ENCODE results near the gene GAP43.

GAP43 gene

DNA sequence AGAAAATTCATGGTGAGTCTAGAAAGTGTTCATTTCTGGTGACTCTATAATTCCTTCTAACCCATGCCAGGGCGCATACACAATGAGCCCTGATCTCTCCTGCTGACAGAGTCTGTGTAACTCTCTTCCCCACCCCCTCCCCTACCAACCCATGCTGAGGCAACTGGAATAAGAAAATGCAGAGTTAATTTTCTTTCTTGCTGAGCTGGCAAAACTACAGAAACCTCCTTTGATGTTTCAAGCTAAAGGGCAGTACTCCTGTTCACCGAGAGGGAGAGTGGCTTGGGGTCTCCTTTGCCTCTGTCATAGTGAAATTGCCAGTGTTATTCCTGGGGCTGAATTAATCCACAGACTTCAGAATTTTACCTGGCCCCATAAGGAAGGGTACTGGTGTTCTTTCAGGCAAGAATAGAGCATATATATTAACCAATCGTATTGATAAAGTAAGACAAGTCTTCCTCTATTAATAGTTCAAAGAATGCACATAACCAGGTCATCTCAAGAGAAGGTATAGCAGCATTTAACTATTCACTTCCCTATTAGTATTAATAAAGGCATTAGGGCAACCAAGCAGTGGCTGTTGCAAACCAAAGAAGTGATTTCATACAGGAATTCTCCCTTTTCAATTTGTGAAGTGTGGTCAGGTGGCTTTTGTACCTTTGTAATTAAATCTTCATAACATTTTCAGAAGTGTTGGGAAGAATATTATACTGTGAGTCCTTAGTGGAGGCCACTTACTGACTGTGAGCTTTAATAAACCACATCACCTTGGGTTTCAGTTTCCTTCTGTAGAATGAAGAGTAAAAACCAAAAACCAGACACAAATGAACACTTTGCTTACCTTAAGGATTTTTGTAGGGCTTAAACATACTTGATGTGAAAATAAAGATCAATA, 4.1 kb downstream of the GAP43 start:
- no peak for DNase-seq

DNA sequence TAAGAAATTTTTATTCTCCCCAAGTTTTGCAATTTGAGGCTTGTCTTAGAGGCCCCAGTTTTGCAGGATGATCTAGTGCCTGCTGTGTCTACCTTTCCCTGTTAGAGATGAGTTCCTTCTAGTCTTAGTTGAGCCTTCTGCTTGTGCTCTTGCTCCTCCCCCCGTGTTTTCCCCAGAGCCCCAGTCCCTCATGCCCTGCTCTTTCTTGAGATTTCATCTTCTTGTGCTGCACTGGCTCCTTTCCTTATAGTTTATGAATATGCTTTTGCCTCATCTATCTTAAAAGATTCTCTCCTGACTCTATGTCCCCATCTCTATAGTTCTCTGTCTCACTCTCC, 4.7 kb downstream of the GAP43 start:
- DNase-seq = no peak

DNA sequence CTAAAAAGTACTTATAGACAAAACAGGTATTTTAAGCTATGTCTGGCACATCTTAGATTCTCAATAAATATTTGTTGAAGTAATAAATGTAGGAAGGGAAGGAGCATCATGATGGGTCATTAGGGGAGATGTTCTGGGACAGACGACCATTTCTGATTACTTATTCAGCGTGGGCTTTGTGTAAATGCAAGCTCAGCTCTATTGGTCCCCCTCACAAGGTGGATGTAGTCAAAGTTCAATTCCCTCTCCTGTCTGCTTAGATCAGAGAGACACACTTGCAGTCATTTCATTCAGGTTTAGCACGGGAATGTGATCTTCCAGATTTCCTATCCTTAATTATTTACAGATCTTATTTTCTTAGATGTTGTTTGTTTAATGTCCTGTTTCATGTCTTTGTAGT, 7.5 kb downstream of the GAP43 start:
- no peak for DNase-seq

DNA sequence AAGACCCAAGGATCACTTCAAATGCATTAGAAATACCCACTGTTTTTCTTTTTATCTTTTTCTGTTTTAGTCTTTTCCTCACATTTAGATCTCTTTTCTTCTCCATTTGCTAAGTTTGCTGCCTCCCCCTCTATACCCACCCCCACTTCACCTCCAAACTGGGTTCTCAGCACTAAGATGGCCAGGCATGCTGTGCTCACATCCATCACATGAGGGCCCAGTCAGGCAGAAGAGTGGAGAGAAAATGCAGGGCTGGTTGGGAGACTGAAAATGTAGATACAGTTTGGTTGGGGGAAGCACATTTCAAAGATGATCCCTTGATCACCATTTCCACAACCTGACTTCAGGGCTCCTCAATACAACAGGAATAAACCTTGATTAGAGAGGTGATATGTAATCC, 8.7 kb downstream of the GAP43 start:
- no peak for DNase-seq

DNA sequence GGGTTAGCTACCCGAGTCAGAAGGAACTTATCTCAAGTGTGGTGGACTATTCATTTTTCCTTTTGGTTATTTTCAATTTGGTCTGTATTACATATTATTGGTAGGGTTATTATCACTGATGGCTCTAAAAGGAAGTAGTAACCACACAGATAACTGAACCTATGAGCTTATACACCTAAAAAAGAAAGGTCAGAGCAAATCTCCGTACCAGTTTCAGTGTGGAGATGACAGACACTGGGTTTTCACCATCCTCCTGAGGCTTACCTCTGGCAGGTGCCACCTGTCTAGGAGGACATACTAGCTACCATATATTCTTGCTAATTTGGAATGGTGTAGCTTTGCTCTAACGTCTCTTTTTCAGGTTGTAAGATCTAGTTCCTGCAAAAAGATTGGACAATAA, 10.2 kb downstream of the GAP43 start:
- DNase-seq = no peak

DNA sequence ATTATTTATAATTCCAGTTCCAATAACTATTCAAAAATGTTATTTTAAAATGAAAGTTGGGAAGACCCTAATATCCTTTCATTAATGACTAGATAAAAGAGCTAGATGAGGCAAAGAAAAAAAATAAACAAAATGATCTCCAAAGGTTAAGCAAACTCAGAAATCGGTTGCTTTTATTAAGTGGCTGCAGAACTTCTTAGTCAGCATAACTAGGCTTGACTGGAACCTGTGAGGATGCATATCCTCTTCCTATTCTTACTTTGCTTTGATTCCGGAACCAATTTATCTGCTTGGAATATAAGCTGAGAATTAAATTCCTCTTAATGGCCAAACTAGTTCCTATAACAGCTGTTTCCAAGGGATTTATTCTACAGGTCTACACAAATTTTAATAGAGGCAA, 10.7 kb downstream of the GAP43 start:
- DNase-seq = no peak

DNA sequence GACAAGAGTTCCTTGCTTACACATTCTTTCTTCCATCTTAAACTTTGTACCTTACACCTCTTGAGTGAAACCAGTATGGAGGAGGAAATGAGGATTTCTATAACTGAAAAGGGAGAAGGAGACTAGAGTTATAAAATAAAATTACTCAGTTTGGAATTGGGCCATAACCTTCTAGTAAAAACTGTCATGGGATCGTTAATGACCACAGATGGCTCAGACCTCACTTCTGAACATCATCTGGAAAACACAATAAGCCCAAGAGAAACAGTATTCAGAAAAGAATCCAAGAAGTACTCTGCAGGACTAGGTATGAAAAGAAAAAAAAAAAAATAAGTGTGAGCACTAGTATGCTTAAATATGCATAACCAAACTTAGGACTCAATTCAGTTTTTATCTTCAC, 12.1 kb downstream of the GAP43 start:
- no peak for DNase-seq

DNA sequence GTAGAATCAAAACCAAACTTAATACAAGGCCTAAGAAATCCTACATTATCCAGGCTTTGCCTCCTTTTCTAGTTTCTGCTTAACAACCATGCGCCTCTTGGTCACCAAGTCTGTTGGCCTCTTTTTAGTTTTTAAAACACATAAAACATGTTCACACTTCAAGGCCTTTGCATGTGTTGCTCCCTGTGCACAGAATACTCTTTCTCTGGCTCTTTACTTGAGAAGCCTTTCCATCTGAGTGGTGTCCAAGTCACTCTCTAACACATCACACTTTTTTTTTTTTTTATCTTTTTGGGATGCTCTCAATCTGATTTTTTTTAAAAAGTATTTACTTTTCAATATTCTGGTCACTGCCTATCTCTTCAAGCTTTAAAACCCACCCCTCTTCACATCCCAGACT, 14.9 kb downstream of the GAP43 start:
- no peak for DNase-seq

DNA sequence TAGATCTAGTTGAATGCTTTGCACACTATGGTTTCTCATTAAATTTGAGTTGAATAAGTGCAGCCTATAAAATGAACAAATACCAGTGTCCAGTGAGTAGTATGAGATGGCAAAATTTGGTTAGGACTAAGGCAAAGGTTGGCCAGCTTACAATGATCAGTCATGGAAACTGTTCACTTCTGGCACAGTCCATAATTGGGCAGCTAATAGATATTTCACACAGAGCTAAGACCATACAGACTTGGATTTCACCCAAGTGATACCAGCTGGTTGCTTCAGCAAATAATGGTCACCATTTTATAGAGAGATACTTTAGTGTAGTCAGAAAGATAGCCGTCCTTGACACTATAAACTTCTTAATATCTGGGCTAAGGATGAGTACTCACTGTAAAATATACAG, 15.7 kb downstream of the GAP43 start:
- DNase-seq = no peak

DNA sequence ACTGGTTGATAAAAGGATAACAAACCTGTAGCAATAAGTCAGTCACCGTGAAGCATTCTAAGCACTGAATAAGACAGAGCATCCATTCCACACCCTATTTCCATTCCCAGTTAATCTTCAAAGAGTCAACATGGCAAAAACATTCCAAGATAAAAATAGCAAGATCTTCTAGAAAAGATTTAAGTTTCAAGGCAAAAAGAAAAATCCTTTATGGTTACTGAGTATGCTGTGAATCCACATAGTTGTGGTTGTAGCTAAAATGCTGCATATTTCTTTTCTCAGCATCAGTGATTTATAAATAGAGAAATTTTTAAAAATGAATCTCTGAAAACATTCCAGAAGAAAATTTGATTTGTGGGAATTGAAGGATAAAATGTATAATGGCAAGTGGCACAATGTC, 21.1 kb downstream of the GAP43 start:
- no peak for DNase-seq

DNA sequence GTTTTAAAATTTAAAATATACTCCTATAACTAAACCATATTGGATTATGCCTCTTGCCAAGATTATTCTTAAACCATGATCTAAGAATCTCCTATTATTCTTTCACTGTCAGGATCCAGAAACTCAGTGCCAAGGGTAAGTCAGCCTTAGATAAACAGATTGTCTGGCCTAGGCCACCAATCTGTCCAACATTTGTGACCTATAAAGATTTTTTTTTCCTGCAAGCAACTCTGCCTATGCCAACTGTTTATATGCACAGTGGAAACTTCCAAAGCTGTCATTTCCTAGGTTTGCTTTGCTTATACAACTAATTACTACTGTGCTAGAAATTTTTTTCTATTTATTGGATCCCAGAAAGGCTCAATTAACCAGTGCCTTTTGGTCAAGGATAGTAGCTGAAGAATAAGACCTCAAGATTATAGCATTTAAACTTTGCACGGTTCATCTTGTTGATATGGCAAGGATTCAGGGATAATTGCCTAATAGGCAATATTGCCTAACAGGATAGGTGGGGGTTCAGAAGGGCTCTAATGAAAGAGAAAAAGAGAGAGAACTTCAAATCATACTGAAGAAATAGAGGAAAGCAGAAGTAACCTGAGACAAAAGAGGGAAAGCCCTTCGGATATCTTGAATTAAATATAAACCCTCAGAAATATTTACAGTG, 22.8 kb downstream of the GAP43 start:
- no peak for DNase-seq

DNA sequence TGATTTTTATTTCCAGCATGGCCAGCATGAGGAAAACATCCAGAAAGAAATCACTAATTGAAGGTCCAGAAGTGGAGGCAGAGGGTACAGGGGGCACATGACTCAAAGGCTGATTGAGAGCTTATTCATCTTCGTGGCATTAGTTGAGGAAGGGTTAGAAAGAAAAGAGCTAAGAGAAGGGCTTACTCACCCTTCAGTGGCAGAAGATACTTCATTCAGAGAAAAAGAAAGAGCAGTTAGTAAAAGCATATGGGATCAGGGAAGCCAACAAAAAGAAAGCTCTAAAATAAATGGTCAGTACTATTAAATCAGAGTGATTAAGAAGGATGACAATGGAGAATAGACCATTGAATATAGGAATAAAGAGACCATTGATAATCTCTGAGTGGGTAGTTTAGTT, 25.2 kb downstream of the GAP43 start:
- no peak for DNase-seq

DNA sequence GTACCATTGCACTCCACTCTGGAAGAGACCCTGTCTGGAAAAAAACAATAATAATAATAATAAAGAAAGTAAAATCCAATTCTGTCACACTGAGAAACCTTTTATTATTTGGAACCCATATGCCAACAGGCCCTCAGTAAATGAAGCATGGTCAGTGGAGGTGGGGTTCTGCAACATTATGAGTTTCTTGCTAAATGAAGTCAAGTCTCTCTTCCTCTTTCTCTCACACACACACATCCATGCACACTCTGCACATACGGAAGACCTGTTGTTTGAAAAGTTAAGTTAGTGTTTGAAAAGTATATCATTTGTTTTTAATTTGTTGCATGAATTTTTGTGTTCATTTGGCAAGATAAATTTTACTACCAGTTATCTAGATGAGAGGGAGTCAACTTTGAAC, 27.8 kb downstream of the GAP43 start:
- no peak for DNase-seq

DNA sequence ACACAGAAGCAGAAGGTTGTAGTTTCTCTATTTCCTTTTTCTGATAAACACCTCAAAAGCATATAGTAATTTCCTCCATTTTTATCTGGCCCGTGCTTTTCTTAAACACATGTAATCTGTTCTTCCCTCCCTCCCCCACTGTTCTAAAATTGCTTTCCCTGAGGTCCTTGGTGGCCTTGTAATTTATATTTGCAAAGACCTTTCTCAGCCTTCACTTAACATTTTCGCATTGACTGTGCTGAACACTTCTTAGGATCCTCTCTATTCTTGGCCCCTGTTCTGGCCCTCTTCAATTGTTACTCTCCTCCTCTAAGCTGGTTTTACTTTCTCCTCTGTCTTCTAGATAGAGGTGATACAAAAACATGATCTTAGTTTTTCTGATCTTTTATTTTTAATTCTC, 28.3 kb downstream of the GAP43 start:
- no peak for DNase-seq

DNA sequence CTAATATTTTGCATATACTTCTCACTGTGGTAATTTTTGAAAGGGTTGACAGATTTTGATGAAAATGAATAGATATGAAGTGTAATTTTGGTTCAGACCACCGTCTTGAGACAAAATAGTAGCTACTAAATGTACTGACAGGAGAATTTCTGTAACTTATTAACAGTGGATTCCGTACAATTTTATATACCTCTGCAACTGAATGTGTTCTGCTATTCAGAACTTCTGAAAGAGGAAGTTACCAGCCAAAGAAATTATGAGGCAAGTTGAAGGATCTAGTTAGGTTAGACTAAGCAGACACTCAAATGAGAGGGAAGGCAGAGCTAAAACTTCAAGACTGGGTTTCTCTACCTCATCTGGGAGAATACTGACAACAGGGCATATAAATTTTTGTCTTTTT, 29.4 kb downstream of the GAP43 start:
- DNase-seq = no peak

DNA sequence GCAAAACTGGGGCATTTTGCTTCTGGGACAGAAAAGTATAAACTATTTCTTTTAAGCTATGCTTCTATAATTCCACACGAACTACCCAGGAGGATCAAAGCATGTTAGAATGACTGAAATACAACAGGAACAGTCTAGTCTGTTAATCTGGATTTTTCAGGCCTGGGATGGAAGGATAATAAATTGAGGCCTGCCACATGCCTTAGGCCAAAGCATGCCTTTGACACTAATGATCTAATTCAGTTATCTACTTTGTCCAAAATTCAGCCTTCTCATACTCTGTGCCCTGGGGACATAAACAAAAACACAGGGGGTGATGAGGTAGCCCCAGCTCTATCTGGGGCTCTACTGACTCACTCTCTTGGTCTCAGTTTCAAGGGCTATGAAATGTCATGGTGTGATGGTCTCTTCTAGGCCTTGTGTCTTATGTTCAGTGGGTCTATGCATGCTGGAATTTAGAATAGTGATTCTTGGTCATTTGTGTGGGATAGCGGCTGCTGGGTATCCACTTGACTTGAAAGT, 32.5 kb downstream of the GAP43 start:
- no peak for DNase-seq

DNA sequence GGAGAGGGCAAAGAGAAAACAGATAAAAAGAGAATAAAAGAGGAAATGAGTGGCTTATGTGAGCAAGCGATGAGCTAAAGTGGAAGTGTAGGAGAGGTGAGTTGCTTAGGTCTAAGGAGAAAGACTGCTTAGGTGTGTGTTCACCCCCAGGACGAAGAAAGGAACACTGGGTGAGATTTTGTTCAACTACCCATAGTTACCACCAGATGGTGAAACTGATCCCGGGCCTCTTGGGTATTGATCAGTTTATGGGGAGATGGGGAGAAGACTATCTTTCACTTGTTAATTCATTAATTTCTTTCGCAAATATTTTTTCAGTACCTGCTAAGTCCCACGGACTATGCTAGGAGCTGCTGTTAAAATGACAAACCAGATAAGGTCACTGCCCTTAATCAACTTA, 33.9 kb downstream of the GAP43 start:
- no peak for DNase-seq

DNA sequence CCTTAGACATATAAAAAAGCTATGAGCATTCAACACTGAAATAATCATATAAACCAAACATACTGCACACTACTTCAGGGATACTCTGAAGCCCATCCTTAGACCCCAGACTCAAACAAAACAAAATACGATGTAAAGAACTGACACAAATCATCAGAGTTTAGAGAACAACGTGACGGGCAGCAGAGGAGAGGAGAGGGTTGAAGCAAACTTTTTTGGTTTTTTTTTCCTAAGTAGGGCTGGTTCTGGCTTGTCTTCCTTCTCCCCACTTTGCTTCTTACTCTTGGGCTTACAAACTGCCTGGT, 34.7 kb downstream of the GAP43 start:
- DNase-seq = no peak

DNA sequence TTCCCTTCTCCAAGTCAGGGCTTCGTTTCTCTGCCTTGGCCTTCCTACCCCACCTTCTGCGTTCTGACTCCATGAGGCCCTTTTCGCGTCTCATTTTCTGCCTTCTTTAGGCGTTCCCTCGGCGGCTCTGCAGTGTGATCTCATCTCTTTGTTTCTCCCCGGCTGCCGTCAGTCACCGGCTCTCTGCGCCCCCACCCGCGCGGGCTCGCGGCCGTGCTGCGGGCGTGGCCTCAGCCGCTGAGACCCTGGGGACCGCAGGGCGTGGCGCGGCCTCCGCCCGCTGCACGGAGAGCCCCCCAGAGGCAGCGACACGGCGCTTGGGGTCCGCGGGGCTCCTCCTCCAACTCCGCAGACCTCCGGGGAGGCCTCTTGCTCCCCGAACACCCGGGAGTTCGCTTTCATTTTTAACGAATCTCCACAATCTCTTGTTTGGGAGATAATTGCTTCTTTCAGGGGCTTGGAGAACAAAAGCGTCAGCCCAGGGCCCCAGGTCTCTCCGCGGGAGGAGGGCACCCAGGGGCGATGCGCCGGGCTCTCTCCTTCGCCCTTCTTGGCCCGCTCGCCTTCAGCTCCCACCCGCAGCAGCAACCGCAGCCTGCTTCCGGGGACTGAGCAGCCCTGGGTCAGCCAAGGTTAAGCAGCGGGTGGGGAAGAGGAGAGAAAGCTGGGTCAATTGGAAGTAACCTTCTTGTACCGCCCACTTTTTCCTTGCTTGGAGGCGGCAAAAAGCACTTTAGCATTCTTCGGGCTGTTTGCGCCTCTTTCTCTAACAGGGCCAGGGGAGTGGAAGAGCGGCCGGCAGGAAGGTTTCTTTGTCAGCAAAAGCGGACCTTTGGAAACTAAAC, 35.2 kb downstream of the GAP43 start:
- DNase-seq = peak; percentile 70

DNA sequence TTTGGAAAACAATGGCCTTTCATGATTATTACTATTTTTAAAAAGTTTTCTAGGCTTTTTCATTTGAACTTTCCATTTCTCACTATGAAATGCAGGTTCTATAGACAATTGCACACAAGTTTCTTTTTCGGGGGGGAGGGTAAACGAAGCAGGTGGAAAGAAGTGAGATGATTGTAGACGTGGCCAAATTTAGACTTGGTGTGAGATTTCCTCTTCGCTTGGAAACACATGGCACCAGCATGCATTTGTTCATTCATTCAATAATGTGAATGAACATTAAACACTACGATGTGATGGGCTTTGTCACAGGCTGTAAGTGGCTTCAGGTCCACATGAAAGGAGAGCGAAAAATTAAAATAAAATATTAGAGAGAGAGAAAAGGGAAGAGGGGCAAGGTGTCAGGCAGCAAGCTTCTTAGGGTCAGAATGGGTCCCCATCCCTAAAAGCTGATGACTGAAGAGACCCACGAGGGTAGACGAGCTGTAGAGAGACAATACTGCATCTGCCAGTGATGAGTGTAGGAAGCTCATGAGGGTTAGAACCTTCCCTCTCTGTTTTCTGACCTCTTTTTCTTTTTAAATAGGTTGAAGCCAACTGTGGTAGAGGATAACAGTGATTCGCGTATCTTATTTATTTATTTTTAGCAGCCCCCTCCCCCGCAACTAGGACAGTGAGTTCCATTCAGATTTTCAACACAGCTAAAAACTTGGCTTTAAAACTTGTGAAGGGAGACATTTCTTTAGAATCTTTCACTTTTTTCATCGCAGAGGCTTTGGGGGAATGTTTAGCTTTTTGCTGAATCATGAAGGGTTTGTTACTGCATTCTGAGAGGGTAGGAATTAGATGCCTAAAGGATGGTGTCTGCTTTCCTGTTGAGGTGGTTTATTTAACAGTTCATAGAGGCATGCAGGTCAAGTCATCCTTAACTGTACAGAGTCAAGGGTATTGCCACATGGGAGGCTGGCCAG, 36.2 kb downstream of the GAP43 start:
- no peak for DNase-seq

DNA sequence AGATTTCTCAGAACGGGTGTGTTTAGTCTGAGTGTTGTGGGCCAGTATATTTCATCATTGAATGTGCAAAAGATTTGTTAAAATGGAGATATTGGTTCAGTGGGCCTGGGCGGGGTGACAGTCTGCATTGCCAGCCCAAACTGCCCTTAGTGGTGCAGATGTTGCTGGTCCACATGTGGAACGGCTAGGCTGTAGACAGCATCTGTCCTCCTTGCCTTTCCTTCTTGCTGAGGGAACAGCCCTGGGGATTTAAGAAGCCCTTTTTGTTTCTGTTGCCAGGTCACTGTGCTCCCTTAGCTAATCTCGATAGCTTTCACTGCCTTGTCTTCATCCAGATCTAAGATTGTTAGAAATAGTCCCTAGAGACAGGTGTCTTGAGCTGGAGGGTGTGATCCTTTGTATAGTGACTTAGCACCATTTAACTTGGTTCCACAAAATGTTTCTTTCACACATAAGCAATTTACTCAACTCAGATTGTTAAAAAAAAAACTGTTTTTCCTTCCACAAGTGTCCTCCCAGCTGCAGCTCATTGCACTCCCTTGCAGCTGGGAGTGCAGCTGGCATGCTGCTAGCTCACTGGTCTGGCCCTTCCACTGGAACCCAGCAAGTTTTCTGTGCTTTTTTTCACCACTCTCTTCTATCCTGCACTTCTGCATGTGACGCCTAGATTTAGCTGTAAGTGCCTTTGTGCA, 37.5 kb downstream of the GAP43 start:
- no peak for DNase-seq

DNA sequence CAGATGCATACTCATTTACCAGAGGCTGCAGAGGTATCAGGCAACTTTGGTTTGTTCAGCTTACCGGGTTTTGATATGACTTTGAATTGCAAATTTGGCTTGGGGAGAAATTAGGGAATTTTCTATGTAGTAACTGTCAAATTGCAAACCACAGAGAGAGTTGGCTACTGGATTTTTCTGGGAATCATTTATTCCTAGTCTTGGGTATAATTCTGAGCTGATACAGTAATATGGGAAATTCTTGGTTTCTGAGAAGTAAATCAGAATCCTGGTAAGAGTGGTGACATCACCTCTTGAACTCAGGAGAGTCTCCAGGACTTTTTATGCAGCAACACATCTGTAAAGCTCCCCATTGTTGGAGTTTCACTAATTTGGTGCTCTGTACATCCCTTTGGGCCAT, 39.0 kb downstream of the GAP43 start:
- DNase-seq = no peak

All from activated naive CD4-positive, alpha-beta T cell treated with Interleukin-2 at 50 U/mL for 16 hours (primary cell).